MCF 10A (cell line): ENCODE data around the gene PCYT2. TPM values are rescaled to one million over a fixed set of nuclear protein-coding genes. Genes with fewer than 3 reads are reported as not detected.

ENCODE experiments used
- BruUV-seq: library from RNA; stranded (reverse); fragments of 400-500 nt; replicated peaks from 2 replicates; lab custom pipeline; 2021; lab: Mats Ljungman, UMichigan
- CTCF ChIA-PET: fragments of 300-600 bp; sonication (Branson Sonifier 250); formaldehyde crosslinking; extraction: SDS; loops from one replicate; lab custom pipeline; 2021; ENCODE audit warnings: antibody characterized with exemption, inconsistent platforms; lab: Yijun Ruan, JAX
- POLR2A ChIA-PET: fragments of 300-600, 350-650 bp; sonication (Branson Sonifier 250); formaldehyde crosslinking; extraction: SDS; loops from one replicate; lab custom pipeline; 2020; ENCODE audit warnings: antibody characterized with exemption, inconsistent platforms; lab: Yijun Ruan, JAX
- DNase-seq: peaks from one replicate; pipeline ENCODE4 v3.0.0-alpha.2; 2018; ENCODE audit not compliant: unreplicated experiment
- H3K27ac Mint-ChIP-seq: one replicate; pipeline ENCODE4 v1.8.0; 2022; ENCODE audit warnings: mild to moderate bottlenecking, low read depth, mixed read lengths; ENCODE audit not compliant: unreplicated experiment
- H3K27me3 Mint-ChIP-seq: one replicate; pipeline ENCODE4 v1.8.0; 2022; ENCODE audit warnings: mixed read lengths; ENCODE audit not compliant: insufficient read depth, unreplicated experiment
- H3K36me3 Mint-ChIP-seq: one replicate; pipeline ENCODE4 v1.8.0; 2022; ENCODE audit warnings: mild to moderate bottlenecking, moderate library complexity, mixed read lengths; ENCODE audit not compliant: insufficient read depth, unreplicated experiment
- H3K4me1 Mint-ChIP-seq: one replicate; pipeline ENCODE4 v1.8.0; 2022; ENCODE audit warnings: mixed read lengths; ENCODE audit not compliant: insufficient read depth, unreplicated experiment
- H3K4me3 Mint-ChIP-seq: one replicate; pipeline ENCODE4 v1.8.0; 2022; ENCODE audit warnings: mild to moderate bottlenecking, moderate library complexity, mixed read lengths; ENCODE audit not compliant: unreplicated experiment
- H3K9me3 Mint-ChIP-seq: one replicate; pipeline ENCODE4 v1.8.0; 2022; ENCODE audit warnings: mixed read lengths; ENCODE audit not compliant: unreplicated experiment
- intact Hi-C: fragments of 100-400 bp; cut with micrococcal nuclease; formaldehyde crosslinking; loops from 2 replicates; pipeline ENCODE4 v1.14.1; 2022
- total RNA-seq: library from RNA; stranded (reverse); gene quantifications from 2 replicates; pipeline ENCODE4 v1.2.3, GENCODE V29; 2022
- TF ChIP-seq, protein P1 (sequence below): fragments of 200-600 bp; IDR thresholded peaks from one replicate; pipeline ENCODE4 v1.8.0; 2022; ENCODE audit warnings: antibody characterized with exemption, mild to moderate bottlenecking; ENCODE audit not compliant: unreplicated experiment

The PCYT2 gene
- total RNA-seq, 1 experiment from 2014 or later: 26.8 TPM

DNA sequence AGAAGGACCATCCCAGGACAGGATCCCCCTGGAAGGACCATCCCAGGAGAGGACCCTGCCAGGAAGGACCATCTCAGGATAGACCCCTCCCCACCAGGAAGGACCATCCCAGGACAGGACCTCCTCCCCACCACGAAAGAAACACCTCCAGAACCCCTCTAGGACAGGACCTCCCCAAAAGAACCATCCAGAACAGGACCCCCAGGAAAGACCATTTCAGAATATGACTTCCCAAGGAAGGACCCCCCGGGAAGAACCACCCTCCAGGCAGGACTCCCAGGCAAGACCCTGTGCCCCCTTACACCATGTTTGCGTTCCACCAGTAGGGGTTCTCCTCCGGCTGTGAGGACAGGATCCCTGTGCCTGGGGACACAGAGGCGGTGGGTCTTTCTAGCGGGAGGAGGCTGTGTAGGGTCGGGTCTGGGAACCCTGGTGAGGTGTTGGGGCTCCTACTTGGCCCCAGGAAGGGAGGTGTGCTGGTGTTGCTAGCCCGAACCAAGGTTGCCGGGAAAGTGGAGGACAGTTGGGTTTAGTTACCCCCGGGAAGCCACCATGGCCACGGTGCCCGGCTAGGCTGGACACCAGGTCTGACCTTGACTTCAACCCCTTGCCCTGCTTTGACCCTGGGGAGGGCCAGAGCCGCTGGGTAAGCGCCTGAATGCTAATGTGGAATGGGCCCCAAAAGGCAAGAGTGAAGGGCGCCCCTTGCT lies 47.6 kb upstream of the PCYT2 start:
- no peak overlapping the region for H3K4me3 Mint-ChIP-seq
- no TSS peak for BruUV-seq
- H3K27ac Mint-ChIP-seq: no peak overlapping the region
- intact Hi-C loops: loop anchor here (1.0 kb wide), 1 partner anchor 63 kb away; no protein-coding TSS in a partner anchor
- CTCF ChIA-PET: interaction anchor here (0.6 to 2.3 kb wide), 26 partner anchors 9 to 455 kb away, joined by 3 to 74 read pairs (median 4); partner anchors contain the start of genes CENPX, DUS1L and LRRC45
- H3K9me3 Mint-ChIP-seq: no peaks in the 10 kb centered on the region
- no peak for DNase-seq
- peaks cover 9% of the 10 kb centered on the region for H3K27me3 Mint-ChIP-seq
- TF ChIP-seq, protein P1, sequence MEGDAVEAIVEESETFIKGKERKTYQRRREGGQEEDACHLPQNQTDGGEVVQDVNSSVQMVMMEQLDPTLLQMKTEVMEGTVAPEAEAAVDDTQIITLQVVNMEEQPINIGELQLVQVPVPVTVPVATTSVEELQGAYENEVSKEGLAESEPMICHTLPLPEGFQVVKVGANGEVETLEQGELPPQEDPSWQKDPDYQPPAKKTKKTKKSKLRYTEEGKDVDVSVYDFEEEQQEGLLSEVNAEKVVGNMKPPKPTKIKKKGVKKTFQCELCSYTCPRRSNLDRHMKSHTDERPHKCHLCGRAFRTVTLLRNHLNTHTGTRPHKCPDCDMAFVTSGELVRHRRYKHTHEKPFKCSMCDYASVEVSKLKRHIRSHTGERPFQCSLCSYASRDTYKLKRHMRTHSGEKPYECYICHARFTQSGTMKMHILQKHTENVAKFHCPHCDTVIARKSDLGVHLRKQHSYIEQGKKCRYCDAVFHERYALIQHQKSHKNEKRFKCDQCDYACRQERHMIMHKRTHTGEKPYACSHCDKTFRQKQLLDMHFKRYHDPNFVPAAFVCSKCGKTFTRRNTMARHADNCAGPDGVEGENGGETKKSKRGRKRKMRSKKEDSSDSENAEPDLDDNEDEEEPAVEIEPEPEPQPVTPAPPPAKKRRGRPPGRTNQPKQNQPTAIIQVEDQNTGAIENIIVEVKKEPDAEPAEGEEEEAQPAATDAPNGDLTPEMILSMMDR: no peak
- POLR2A ChIA-PET: interaction anchor here (0.6 to 1.8 kb wide), 8 partner anchors 26 to 72 kb away, joined by 3 to 35 read pairs (median 6); partner anchors contain the start of genes CENPX and LRRC45
- H3K36me3 Mint-ChIP-seq: no peaks in the 10 kb centered on the region
- H3K4me1 Mint-ChIP-seq: no peaks in the 10 kb centered on the region

DNA sequence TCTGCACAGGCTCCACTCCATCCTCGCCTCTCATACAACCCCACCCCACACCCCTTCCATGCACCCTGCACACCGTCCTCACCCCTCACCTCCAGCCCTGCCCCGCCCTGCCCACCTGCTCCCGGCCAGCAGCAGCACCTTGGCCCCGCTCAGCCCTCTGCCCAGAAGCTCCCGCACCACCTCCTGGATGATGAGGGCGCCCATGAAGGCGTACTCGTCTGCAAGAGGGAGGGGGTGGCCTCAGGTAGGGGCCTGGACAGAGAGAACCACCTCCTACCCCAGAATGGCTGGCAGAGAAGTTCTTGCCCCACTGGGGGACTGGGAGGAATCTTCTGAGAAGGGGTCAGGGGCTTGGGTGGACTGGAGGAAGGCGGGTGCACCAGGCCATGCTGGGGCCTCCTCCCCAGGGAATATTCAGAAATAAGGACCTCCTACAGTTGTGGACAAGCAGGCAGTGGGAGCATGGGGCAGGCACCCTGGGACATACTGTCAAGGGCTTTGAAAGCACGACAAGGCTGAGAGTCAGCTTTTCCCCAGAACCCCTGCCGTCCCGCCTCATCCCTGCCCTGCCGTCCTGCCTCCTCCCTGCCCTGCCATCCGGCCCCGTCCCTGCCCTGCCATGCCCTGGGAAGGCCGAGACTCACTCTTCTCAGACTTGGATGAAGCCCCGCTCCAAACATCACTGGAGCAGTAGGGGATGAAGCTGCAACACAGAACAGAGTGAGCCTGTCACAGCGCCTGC lies 46.7 kb upstream of the PCYT2 start:
- TF ChIP-seq, protein P1: no peak
- Mint-ChIP-seq H3K9me3 (no peaks in the 10 kb centered on the region), H3K4me3 (no peak overlapping the region), H3K27me3 (peaks cover 9% of the 10 kb centered on the region), H3K36me3 (no peaks in the 10 kb centered on the region), H3K4me1 (no peaks in the 10 kb centered on the region), H3K27ac (no peak overlapping the region)
- CTCF ChIA-PET: interaction anchor here (0.6 kb wide), 2 partner anchors 40 to 219 kb away, joined by 4 to 5 read pairs; no protein-coding TSS in a partner anchor
- BruUV-seq: no TSS peak
- POLR2A ChIA-PET: interaction anchor here (1.2 kb wide), 1 partner anchor 63 kb away, joined by 6 read pairs; no protein-coding TSS in a partner anchor
- intact Hi-C loops: no loop called here
- no peak for DNase-seq

DNA sequence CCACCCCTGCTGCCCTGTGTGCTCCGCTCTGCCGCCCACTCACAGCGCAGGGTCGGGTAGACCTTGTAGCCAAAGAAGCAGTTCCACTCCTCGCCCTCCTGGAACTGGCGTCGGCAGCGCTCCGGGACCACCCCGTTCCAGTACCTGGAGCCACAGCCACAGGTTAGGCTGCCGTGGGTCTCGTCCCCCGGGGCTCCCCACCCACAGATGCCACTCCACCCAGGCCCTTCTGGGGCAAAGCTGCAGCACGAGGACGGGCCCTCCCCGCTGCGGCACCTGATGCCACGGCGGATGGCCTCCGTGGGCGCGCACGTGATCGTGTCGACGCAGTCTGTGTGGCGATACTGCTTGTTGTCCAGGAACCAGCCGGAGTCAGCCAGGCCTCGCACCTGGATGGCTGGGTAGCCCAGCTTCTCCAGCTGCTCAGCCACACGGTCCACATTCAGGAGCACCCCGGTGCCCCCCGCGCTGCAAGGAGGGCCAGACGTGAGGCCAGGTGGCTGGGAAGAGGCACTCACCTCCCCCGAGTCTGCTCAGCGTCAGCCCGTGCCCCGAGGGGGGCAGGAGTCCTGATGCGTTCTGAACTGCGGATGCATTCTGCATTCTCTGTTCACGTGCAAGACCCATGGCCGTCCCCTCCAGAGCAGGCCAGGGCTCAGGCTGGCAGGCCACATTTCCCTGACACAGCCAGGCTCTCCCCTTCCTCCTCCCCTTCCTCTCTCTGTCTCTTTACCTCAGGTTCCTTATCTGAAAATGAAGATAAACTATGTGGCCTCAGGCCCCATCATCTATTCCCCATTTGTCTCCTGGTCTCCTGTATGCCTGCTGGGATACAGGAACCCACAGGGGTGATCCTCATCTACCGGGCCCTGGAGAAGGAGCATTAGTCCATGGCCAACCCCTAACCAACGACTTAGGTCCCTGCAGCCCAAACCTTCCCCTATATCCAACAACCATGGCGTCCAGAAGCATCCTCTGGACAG lies 45.7 kb upstream of the PCYT2 start:
- TF ChIP-seq, protein P1: no peak
- no peaks in the 10 kb centered on the region for H3K4me1 Mint-ChIP-seq
- H3K36me3 Mint-ChIP-seq: no peaks in the 10 kb centered on the region
- intact Hi-C loops: no loop called here
- no TSS peak for BruUV-seq
- no peak overlapping the region for H3K4me3 Mint-ChIP-seq
- H3K27ac Mint-ChIP-seq: no peak overlapping the region
- POLR2A ChIA-PET: interaction anchor here (0.6 kb wide), 1 partner anchor 65 kb away, joined by 5 read pairs; no protein-coding TSS in a partner anchor
- CTCF ChIA-PET: no interaction called here
- DNase-seq: no peak
- peaks cover 9% of the 10 kb centered on the region for H3K27me3 Mint-ChIP-seq
- no peaks in the 10 kb centered on the region for H3K9me3 Mint-ChIP-seq
